Sigmoid colon (tissue), 7 donors: ENCODE data around the gene RMND5A. TPM values are rescaled to one million over a fixed set of nuclear protein-coding genes. Genes with fewer than 3 reads are reported as not detected.

ENCODE experiments used
- DNase-seq: peaks from one replicate; pipeline ENCODE4 v3.0.0-alpha.2; 2019
- H3K27ac ChIP-seq, 4 donors: fragments of 200-600 bp; sonication (generic); one replicate each; pipeline ENCODE4 v1.5.1; 2016 to 2019; ENCODE audit warnings: mild to moderate bottlenecking in 1 of 4
- H3K27me3 ChIP-seq, 3 donors: fragments of 200-600 bp; sonication (generic); one replicate each; pipeline ENCODE4 v1.5.1; 2019; ENCODE audit warnings: mild to moderate bottlenecking in 1 of 3
- H3K36me3 ChIP-seq, 4 donors: fragments of 200-600 bp; sonication (generic); one replicate each; pipeline ENCODE4 v1.5.1; 2016 to 2019
- H3K4me1 ChIP-seq, 4 donors: fragments of 200-600 bp; sonication (generic); one replicate each; pipeline ENCODE4 v1.5.1; 2017 to 2019
- H3K4me3 ChIP-seq, 4 donors: fragments of 200-600 bp; sonication (generic); one replicate each; pipeline ENCODE4 v1.5.1; 2017 to 2019; ENCODE audit warnings: mild to moderate bottlenecking in 2 of 4, moderate library complexity in 1 of 4
- H3K9me3 ChIP-seq, 4 donors: fragments of 200-600 bp in 3 of 4; sonication (generic) in 3 of 4; one replicate each; pipeline versions ENCODE4 v1.5.1 to v1.6.1; 2013 to 2019
- EP300 ChIP-seq, 4 donors: sonication (generic); formaldehyde crosslinking; IDR thresholded peaks; one replicate each; pipeline ENCODE4 v1.6.1; 2017; ENCODE audit warnings: antibody characterized with exemption in 4 of 4
- POLR2A ChIP-seq, 2 donors: fragments of 450-650 bp; IDR thresholded peaks; one replicate each; pipeline ENCODE4 v1.6.1; 2016; ENCODE audit warnings: antibody characterized with exemption in 2 of 2, mild to moderate bottlenecking in 2 of 2, moderate library complexity in 2 of 2
- POLR2AphosphoS5 ChIP-seq, 4 donors: sonication (generic); formaldehyde crosslinking; IDR thresholded peaks; one replicate each; pipeline ENCODE4 v1.6.1; 2017; ENCODE audit warnings: antibody characterized with exemption in 4 of 4
- WGBS, 2 donors: extraction: QIAGEN DNeasy Blood & Tissue Kit; methylation state at CpG; one replicate each; pipeline ENCODE4 v1.1.7; 2013; 5-methylcytosine and 5-hydroxymethylcytosine counted together
- intact Hi-C: fragments of 100-400 bp; cut with DNase I; formaldehyde crosslinking; loops from one replicate; pipeline ENCODE4 v1.15.1; 2023
- polyA plus RNA-seq, 3 donors: library from polyadenylated mRNA; stranded (reverse); fragments of 200-250 nt; gene quantifications; one replicate each; pipeline ENCODE4 v1.2.3, GENCODE V29; 2013
- total RNA-seq, 4 donors: library from RNA; depleted of rRNA; stranded (reverse); fragments of >200 nt; gene quantifications; one replicate each; pipeline ENCODE4 v1.1.0, GENCODE V29; 2016
- TF ChIP-seq, protein P1 (sequence below), 4 experiments: fragments of 450-650 bp in 3 of 4; fragments of 200-600 bp in 1 of 4; IDR thresholded peaks; one replicate each; pipeline ENCODE4 v1.5.1; 2016 to 2019; ENCODE audit warnings: antibody characterized with exemption in 4 of 4, mild to moderate bottlenecking in 3 of 4, moderate library complexity in 2 of 4
- donor health status: healthy with polysubstance abuse.
- donor health status: Bipolar disorder and iron deficiency.
- donor health status: healthy.

The RMND5A gene
- total and polyA plus RNA-seq, 7 donors, result 19.9 to 58.9 (median 42.4) TPM

DNA sequence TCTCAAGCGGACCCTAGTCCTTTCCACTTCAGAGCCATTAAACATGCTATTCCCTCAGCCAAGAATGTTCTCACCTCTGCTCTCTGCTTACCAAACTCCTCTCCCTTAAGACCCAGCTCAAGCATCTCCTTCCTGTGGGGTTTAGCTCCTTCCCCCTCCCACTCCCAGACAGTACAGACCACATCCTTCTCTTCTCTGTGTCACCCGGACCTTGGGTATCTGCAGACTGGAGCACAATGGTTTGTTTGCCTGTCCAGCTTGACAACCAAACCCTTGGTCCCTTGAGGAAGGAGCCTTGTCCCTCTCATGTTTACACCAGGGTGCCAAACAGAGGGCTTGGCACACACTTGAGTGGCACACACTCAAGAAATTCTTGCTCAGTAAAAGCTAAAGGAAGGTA lies 74.8 kb downstream of the RMND5A start:
- 69 to 84% methylated on average over 2 of the region's 2 CpGs for WGBS, 2 donors
- Histone ChIP-seq H3K4me3 (no peak overlapping the region), H3K9me3 (peaks cover 0 to 11% (median 7%) of the 10 kb centered on the region in 4 donors), H3K27me3 (peaks cover 23 to 52% (median 52%) of the 10 kb centered on the region in 3 donors), H3K27ac (no peak overlapping the region), H3K4me1 (peaks cover 0 to 19% (median 17%) of the 10 kb centered on the region in 4 donors), H3K36me3 (no peaks in the 10 kb centered on the region)
- intact Hi-C loops, result no loop called here
- DNase-seq, result no peak
- TF ChIP-seq POLR2AphosphoS5 (IDR thresholded peaks at IDR 0.05), result no peak
- TF ChIP-seq, protein P1, sequence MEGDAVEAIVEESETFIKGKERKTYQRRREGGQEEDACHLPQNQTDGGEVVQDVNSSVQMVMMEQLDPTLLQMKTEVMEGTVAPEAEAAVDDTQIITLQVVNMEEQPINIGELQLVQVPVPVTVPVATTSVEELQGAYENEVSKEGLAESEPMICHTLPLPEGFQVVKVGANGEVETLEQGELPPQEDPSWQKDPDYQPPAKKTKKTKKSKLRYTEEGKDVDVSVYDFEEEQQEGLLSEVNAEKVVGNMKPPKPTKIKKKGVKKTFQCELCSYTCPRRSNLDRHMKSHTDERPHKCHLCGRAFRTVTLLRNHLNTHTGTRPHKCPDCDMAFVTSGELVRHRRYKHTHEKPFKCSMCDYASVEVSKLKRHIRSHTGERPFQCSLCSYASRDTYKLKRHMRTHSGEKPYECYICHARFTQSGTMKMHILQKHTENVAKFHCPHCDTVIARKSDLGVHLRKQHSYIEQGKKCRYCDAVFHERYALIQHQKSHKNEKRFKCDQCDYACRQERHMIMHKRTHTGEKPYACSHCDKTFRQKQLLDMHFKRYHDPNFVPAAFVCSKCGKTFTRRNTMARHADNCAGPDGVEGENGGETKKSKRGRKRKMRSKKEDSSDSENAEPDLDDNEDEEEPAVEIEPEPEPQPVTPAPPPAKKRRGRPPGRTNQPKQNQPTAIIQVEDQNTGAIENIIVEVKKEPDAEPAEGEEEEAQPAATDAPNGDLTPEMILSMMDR (IDR thresholded peaks at IDR 0.05), result no peak
- no peak for TF ChIP-seq POLR2A (IDR thresholded peaks at IDR 0.05)
- TF ChIP-seq EP300 (IDR thresholded peaks at IDR 0.05), result no peak

DNA sequence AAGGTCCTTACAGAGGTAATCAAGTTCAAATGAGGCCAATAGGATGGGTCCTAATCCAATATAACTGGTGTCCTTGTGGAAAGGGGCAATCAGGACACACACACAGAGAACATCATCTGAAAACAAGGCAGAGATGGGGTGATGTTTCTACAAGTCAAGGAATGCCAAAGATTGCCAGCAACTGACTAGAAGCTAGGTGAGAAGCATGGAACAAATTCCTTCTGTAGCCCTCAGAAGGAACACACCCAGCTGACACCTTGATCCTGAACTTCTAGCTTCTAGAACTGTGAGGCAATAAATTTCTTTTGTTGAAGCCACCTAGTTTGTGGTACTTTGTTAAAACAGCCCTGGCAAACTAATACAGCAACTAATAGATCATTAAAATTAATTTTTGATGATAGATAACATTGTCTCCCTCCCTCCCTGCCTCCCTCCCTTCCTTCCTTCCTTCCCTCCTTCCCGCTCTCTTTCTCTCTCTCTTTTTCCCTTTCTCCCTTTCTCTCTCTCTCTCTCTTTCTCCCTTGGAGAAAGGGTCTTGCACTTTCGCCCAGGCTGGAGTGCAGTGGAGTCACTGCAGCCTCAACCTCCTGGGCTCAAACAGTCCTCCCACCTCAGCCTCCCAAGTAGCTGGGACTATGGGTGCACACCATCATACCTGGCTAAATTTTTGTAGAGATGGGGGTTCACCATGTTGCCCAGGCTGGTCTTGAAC lies 80.9 kb downstream of the RMND5A start:
- no peak for DNase-seq
- TF ChIP-seq POLR2AphosphoS5 (IDR thresholded peaks at IDR 0.05) (no peak), EP300 (IDR thresholded peaks at IDR 0.05) (no peak), POLR2A (IDR thresholded peaks at IDR 0.05) (no peak)
- TF ChIP-seq, protein P1 (IDR thresholded peaks at IDR 0.05), result no peak
- H3K27ac ChIP-seq, result no peak overlapping the region
- no peaks in the 10 kb centered on the region for H3K27me3 ChIP-seq
- H3K9me3 ChIP-seq, result peaks cover 0 to 10% (median 6%) of the 10 kb centered on the region in 4 donors
- H3K4me3 ChIP-seq, result no peak overlapping the region
- H3K4me1 ChIP-seq, result no peaks in the 10 kb centered on the region
- no peaks in the 10 kb centered on the region for H3K36me3 ChIP-seq
- 89 to 93% methylated on average over 2 of the region's 2 CpGs for WGBS, 2 donors
- intact Hi-C loops, result no loop called here

DNA sequence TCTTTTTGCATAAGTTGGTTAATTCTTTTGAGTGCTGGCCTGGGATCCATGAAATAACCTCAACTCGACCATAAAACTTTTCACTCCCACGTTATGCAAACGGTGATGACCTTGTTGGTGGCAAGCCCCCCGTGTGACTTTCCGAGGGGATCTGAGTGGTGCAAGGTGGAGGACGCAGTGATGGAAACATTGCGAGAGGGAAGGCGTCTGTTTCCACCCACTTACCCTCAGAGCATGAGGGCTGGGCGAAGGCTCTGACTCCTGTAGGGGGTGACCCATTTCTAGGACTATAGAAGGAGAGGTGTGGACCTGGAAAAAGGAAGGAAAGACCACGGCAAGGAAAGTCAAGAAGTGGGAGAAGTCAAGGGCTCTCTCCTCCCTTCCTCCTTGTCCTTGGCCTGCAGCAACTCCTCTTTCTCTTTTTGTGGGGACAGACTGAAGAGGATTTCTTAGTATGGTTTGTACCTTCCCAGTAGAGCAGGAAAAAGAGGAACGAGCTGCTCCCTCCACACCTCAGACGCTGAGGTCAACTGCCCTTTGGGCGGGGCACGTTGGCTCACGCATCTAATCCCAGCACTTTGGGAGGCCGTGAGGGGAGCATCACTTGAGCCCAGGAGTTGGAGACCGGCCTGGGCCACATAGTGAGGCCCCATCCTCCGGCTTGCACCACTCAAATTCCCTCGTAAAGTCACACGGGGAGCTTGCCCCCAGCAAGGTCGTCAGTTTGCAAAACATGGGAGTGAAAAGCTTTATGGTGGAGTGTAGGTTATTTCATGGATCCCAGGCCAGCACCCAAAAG lies 86.2 kb downstream of the RMND5A start:
- H3K27me3 ChIP-seq, result peaks cover 11 to 36% (median 25%) of the 10 kb centered on the region in 3 donors
- no peak overlapping the region for H3K27ac ChIP-seq
- H3K4me1 ChIP-seq, result peaks cover 0 to 28% (median 20%) of the 10 kb centered on the region in 4 donors
- WGBS, 2 donors, result 46 to 73% methylated on average over 21 of the region's 21 CpGs
- TF ChIP-seq EP300 (IDR thresholded peaks at IDR 0.05) (no peak), POLR2AphosphoS5 (IDR thresholded peaks at IDR 0.05) (no peak), POLR2A (IDR thresholded peaks at IDR 0.05) (no peak)
- TF ChIP-seq, protein P1 (IDR thresholded peaks at IDR 0.05), result no peak
- H3K9me3 ChIP-seq, result no peaks in the 10 kb centered on the region
- no peak for DNase-seq
- H3K36me3 ChIP-seq, result no peaks in the 10 kb centered on the region
- intact Hi-C loops, result no loop called here
- H3K4me3 ChIP-seq, result no peak overlapping the region

DNA sequence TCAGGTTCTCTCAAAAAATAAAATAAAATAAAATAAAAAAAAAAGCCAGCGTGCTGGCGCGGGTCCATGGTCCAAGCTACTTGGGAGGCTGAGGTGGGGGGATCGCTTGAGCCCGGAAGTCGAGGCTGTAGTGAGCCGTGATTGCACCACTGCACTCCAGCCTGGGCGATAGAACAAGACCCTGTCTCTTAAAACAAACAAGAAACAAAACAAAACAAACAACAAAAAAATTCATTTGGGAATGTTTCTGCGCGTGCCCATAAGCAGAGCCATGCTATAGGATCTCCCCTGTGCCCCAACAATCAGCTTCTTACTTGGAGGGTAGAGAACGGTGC lies 87.0 kb downstream of the RMND5A start:
- Histone ChIP-seq H3K4me3 (peak overlapping the region in 2 of 4 donors; percentile 43 to 44), H3K9me3 (no peaks in the 10 kb centered on the region), H3K4me1 (peaks cover 0 to 28% (median 20%) of the 10 kb centered on the region in 4 donors), H3K36me3 (no peaks in the 10 kb centered on the region), H3K27me3 (peaks cover 11 to 44% (median 28%) of the 10 kb centered on the region in 3 donors), H3K27ac (no peak overlapping the region)
- no peak for DNase-seq
- WGBS, 2 donors, result 19 to 37% methylated on average over 11 of the region's 11 CpGs
- intact Hi-C loops, result no loop called here
- no peak for TF ChIP-seq EP300 (IDR thresholded peaks at IDR 0.05)
- TF ChIP-seq, protein P1 (IDR thresholded peaks at IDR 0.05), result no peak
- no peak for TF ChIP-seq POLR2AphosphoS5 (IDR thresholded peaks at IDR 0.05)
